AG04450 (cell line): ENCODE data around the gene AK4. TPM values are rescaled to one million over a fixed set of nuclear protein-coding genes. Genes with fewer than 3 reads are reported as not detected.
"Not testable (repeated sequence)": the region's sequence is repeated elsewhere in the genome, so short reads cannot be mapped to it uniquely, and the experiment has no call there.

Experiments used
- CTCF ChIA-PET: fragments of 300-600, 350-600 bp; formaldehyde crosslinking; extraction: SDS; loops from one replicate; lab custom pipeline; 2022; ENCODE audit warnings: antibody characterized with exemption, inconsistent platforms; lab: Charles Lee
- POLR2A ChIA-PET: fragments of 350-600 bp; formaldehyde crosslinking; extraction: SDS; loops from one replicate; lab custom pipeline; 2021; ENCODE audit warnings: antibody characterized with exemption, inconsistent platforms; lab: Yijun Ruan, JAX
- DNase-seq: peaks from one replicate; pipeline ENCODE4 v3.0.0-alpha.2; 2011; ENCODE audit warnings: low read depth, low spot score
- H3K27ac ChIP-seq: one replicate; pipeline ENCODE4 v1.5.1; 2012; ENCODE audit warnings: low read depth, low read length, control low read depth
- H3K27me3 ChIP-seq: one replicate; pipeline ENCODE4 v1.6.0; 2012; ENCODE audit warnings: low read length; ENCODE audit not compliant: control insufficient read depth, insufficient read depth
- H3K4me3 ChIP-seq: 2 replicates; pipeline ENCODE4 v1.5.1; 2011; ENCODE audit warnings: mild to moderate bottlenecking, low read depth, low read length, control low read depth
- H3K9me3 ChIP-seq: 2 replicates; pipeline ENCODE4 v1.5.1; 2012; ENCODE audit warnings: low read length; ENCODE audit not compliant: control insufficient read depth, insufficient read depth
- polyA plus RNA-seq: library from polyadenylated mRNA; depleted of rRNA; stranded (reverse); fragments of >200 nt; gene quantifications from 2 replicates; pipeline ENCODE4 v1.2.3, GENCODE V29; 2011
- TF ChIP-seq, protein P1 (sequence below): IDR thresholded peaks from 2 replicates; pipeline ENCODE4 v1.5.1; 2011; ENCODE audit warnings: low read depth, low read length, control low read depth, inconsistent platforms

The AK4 gene
- polyA plus RNA-seq, 1 experiment, result 0.78 TPM

DNA sequence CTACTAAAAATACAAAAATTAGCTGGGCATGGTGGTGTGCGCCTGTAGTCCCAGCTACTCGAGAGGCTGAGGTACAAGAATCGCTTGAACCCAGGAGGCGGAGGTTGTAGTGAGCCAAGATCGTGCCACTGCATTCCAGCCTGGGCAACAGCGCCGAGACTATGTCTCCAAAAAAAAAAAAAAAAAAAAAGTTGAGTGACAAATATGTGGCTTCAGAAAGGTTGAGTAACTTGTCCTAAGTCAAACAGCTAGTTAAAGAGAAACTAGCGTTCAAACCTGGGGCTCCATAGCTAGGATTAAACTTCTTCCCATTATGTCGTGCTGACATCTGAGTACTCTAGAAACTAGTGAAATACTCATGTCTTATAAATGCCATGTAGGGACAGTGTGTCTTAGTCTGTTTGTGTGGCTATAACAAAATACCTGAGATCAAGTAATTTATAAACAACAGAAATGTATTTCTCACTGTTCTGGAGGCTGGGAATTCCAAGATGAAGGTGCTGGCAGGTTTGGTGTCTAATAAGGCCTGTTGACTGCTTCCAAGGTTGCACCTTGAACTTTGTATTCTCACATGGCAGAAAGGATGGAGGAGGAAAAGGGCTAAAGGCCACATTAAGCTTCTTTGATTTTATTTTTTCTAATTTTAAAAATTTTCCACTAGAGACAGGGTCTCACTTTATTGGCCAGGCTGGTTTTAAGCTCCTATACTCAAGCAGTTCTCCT lies 12.0 kb downstream of the AK4 start:
- ChIA-PET POLR2A (no interaction called here), CTCF (no interaction called here)
- Histone ChIP-seq H3K9me3 (no peaks in the 10 kb centered on the region), H3K4me3 (no peak overlapping the region), H3K27ac (no peak overlapping the region), H3K27me3 (no peaks in the 10 kb centered on the region)
- no peak for DNase-seq
- TF ChIP-seq, protein P1, sequence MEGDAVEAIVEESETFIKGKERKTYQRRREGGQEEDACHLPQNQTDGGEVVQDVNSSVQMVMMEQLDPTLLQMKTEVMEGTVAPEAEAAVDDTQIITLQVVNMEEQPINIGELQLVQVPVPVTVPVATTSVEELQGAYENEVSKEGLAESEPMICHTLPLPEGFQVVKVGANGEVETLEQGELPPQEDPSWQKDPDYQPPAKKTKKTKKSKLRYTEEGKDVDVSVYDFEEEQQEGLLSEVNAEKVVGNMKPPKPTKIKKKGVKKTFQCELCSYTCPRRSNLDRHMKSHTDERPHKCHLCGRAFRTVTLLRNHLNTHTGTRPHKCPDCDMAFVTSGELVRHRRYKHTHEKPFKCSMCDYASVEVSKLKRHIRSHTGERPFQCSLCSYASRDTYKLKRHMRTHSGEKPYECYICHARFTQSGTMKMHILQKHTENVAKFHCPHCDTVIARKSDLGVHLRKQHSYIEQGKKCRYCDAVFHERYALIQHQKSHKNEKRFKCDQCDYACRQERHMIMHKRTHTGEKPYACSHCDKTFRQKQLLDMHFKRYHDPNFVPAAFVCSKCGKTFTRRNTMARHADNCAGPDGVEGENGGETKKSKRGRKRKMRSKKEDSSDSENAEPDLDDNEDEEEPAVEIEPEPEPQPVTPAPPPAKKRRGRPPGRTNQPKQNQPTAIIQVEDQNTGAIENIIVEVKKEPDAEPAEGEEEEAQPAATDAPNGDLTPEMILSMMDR, result no peak

DNA sequence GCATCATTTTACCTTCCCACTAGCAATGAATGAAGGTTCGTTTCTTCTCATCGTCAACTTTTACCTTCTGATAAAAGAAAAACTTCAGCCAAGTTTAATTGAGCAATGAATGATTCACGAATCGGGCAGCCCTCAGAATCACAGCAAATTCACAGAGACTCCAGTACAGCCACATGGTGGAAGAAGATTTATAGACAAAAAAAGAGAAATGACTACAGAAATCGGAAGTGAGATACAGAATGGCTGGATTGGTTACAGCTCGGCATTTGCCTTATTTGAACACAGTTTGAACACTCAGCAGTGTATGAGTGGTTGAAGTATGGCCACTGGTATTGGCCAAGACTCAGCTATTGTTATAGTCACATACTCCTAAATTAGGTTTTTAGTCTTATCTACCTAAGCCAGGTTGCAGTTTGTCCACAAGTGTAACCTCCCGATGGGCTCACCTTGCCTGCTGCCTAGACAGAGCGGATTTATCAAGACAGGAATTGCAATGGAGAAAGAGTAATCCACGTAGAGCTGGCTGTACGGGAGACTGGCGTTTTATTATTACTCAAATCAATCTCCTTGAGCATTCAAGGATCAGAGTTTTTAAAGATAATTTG lies 15.3 kb downstream of the AK4 start:
- Histone ChIP-seq H3K27ac (no peak overlapping the region), H3K27me3 (peaks cover 2% of the 10 kb centered on the region), H3K4me3 (no peak overlapping the region), H3K9me3 (no peaks in the 10 kb centered on the region)
- DNase-seq, result no peak
- ChIA-PET POLR2A (no interaction called here), CTCF (no interaction called here)
- TF ChIP-seq, protein P1, result no peak

DNA sequence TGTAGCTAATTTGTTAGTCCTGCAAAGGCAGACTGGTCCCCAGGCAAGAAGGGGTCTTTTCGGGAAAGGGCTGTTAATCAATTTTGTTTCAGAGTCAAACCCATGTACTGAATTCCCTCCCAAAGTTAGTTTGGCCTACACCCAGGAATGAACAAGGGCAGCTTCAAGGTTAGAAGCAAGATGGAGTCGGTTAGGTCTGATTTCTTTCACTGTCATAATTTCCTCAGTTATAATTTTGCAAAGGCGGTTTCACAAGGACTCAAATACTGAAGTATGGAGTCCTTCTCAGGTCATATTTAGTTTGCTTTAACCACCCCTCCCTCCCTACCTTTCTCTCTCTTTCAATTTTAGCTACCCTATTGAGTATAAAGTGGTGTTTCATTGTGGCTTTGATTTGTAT lies 16.1 kb downstream of the AK4 start:
- H3K27ac ChIP-seq, H3K9me3 ChIP-seq, H3K4me3 ChIP-seq, POLR2A ChIA-PET, DNase-seq, H3K27me3 ChIP-seq, CTCF ChIA-PET: not testable (repeated sequence)

DNA sequence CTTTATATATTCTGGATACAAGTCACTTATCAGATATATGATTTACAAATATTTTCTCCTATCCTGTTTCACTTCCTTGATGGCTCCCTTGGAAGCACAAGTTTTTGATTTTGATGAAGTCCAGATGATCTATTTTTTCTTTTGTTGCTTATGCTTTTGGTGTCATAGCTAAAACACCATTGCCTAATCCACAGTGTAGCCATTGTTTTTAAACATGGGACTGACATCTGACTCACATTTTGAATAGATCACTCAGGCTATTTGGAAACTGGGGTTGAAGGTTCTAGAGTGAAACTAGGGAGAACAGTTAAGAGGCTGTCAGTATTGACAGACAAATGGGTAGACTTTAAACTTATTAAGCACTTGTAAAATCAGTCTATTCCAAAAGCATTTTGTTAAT lies 16.6 kb downstream of the AK4 start:
- Histone ChIP-seq H3K4me3 (no peak overlapping the region), H3K9me3 (no peaks in the 10 kb centered on the region), H3K27ac (no peak overlapping the region), H3K27me3 (peaks cover 2% of the 10 kb centered on the region)
- TF ChIP-seq, protein P1, result no peak
- DNase-seq, result no peak
- POLR2A ChIA-PET, result no interaction called here
- CTCF ChIA-PET, result no interaction called here

DNA sequence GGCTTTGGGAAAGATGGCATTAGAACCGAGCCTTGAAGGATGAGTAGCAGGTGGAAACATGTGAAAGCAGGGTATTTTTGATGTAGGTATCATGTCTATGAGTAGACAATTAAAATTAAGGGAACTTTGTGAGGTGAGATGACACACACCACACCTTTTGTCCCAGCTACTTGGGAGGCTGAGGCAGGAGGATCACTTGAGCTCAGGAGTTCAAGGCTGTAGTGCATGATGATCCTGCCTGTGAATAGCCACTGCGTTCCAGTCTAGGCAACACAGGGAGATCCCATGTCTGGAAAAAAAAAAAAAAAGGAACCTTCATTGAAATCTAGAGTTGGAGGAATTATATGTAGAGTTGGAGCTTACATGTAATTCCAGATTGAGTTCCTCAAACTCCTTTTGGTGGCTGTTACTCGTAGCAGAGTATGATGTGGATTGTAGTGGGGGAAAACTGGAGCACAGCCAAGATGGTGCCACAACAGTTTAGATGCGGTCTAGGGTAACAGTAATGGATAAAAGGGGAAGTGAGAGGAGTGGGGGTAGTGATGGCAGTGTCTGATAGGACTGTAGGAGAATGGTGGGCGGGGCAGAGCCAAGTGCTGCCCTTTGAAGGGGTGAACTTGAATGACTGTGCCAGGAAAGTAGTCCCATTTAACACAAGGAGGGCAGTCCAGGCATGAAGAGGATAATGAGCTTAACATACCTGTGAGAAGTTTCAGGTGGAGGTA lies 17.4 kb downstream of the AK4 start:
- POLR2A ChIA-PET, result no interaction called here
- Histone ChIP-seq H3K27ac (no peak overlapping the region), H3K9me3 (no peaks in the 10 kb centered on the region), H3K4me3 (no peak overlapping the region), H3K27me3 (peaks cover 2% of the 10 kb centered on the region)
- TF ChIP-seq, protein P1, result no peak
- CTCF ChIA-PET, result no interaction called here
- DNase-seq, result no peak
